Subcutaneous adipose tissue (tissue), 4 donors: Measurements from ENCODE around the gene AK5. TPM values are rescaled to one million over a fixed set of nuclear protein-coding genes. Genes with fewer than 3 reads are reported as not detected.

ENCODE experiments used
- CTCF ChIP-seq: fragments of 450-650 bp; IDR thresholded peaks from one replicate; pipeline ENCODE4 v1.5.1; 2016; ENCODE audit warnings: low read depth, mild to moderate bottlenecking, control low read depth, antibody characterized with exemption, moderate library complexity
- total RNA-seq, 4 donors: library from RNA; depleted of rRNA; stranded (reverse); fragments of >200 nt; gene quantifications; one replicate each; pipeline ENCODE4 v1.1.0, GENCODE V29; 2016

The AK5 gene
- total RNA-seq, 4 donors from 2014 or later: 0.34 to 0.38 TPM; not detected in 2

DNA sequence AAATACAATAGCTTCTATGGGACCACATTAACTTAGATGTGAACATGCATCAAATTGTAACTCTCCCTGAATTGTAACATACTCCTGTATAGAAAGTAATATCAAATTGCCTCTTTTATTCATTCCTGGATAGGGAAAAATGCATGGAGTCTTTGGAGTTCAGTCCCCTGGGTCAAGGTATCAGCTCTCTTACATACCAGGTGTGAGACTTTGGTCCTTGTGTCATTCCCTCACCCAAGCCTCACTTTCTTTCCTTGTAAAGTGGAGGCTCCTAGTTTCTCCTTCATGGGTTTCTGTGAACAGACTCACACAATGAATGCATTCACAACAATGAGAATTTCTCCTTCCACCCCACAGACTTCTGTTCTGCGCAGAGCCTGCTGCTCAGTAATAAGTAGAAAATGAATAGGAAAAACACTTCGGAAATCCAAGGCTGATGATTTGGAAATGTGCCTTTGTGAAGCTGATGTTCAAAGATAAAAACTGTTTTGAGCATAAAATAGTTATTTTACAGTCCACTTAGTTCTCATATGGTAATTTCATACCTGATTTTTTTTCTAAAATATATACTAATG, 185.3 kb downstream of the AK5 start:
- TF ChIP-seq CTCF: no peak

GRCh38 chr1:77467741-77468140, 185.9 kb downstream of the AK5 start:
- no peak for TF ChIP-seq CTCF

- no peak for TF ChIP-seq CTCF
Observed at GRCh38 chr1:77468257-77468948, 186.6 kb downstream of the AK5 start.

DNA sequence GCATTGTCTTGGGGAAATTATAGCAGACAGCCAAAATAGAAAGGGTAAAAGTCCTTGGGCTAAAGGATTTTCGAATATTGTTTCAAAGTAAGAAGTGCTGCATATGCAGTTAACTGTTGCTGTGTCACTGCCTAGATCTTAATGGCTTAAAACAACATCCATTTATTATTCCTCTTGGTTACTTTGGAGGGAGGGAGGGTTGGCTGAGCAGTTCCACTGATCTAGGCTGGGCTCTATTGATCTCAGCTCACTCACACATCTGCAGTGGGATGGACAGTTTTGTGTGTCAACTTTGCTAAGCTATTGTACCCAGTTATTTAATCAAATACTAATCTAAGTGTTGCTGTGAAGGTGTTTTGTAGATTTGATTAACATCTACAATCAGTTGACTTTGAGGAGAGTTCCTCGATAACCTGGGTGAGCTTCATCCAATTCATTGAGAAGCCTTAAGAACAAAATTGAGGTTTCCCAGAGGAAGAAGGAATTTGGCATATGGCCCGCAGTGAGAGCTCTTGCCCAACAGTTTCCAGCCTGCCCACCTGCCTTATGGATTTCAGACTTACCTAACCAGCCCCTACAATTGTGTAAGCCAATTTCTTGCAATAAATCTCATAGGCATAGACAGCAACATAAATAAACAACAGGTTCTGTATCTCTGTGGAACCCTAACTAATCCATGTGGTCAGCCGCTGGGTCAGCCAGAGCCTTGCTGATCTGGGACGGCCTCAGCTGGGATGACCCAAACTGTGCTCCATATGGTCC, 187.3 kb downstream of the AK5 start:
- no peak for TF ChIP-seq CTCF

- TF ChIP-seq CTCF: no peak
Observed at GRCh38 chr1:77471691-77472090, 189.9 kb downstream of the AK5 start.

DNA sequence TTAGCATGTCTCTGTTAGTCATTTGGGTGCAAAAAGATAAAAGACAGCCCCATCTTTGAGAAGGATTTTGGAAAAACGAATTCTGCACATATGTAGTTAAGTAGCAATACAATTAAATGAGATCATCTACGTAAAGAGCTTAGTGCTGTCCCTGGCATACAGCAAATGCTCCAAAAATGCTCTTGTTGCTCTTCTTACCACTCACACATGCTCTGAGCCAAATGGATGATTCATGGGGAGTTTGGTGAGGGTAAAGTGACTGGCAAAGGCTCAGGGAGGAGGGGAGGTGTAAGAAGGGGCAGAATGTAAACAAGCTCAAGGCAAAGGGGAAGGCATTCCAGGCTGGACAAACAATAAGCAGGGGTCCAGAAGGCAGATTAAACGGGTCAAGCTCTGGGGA, 191.9 kb downstream of the AK5 start:
- no peak for TF ChIP-seq CTCF

- TF ChIP-seq CTCF: no peak
Observed at GRCh38 chr1:77475641-77476040, 193.8 kb downstream of the AK5 start.
